ENCODE measurements around the gene RACGAP1. TPM values are rescaled to one million over a fixed set of nuclear protein-coding genes. Genes with fewer than 3 reads are reported as not detected.
A peak's percentile ranks its signal among the peaks of the same experiment; 100 is the strongest.

The RACGAP1 gene
- total and polyA plus RNA-seq, 8 donors = 20.7 to 79.4 (median 43.4) TPM

DNA sequence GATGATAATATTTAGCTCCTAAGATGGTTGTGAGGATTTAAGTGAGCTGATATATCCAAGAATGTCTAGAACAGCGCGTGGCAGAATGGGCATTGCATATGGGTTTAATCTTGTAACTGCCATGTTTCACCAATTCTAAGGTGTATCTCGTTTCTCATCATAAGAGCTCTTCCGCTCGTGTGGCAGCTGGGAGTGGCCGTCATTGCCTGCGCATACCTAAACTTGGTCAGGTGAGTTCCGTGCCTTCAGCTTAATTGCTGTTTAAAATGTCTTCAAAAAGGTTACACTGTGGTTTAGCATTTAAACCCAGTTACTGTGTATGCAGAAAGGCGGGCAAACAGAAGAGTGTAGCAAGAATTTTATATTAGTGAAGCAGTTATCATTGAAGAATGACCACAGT is 79.2 kb downstream of the RACGAP1 start:
- no peak overlapping the region for H3K4me3 ChIP-seq
- H3K36me3 ChIP-seq = no peaks in the 10 kb centered on the region
- ATAC-seq (peak; percentile 62), DNase-seq (no peak)
- no peak overlapping the region for H3K27ac ChIP-seq
- H3K4me1 ChIP-seq = peaks cover 3 to 8% of the 10 kb centered on the region in 2 donors
- intact Hi-C loops (cut with DNase I) = loop anchor here in 1 of 2 donors (10.0 kb wide), 1 partner anchor 81 kb away; no protein-coding TSS in a partner anchor
- no peaks in the 10 kb centered on the region for H3K9me3 ChIP-seq
- TF ChIP-seq, protein P1, sequence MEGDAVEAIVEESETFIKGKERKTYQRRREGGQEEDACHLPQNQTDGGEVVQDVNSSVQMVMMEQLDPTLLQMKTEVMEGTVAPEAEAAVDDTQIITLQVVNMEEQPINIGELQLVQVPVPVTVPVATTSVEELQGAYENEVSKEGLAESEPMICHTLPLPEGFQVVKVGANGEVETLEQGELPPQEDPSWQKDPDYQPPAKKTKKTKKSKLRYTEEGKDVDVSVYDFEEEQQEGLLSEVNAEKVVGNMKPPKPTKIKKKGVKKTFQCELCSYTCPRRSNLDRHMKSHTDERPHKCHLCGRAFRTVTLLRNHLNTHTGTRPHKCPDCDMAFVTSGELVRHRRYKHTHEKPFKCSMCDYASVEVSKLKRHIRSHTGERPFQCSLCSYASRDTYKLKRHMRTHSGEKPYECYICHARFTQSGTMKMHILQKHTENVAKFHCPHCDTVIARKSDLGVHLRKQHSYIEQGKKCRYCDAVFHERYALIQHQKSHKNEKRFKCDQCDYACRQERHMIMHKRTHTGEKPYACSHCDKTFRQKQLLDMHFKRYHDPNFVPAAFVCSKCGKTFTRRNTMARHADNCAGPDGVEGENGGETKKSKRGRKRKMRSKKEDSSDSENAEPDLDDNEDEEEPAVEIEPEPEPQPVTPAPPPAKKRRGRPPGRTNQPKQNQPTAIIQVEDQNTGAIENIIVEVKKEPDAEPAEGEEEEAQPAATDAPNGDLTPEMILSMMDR (IDR thresholded peaks at IDR 0.05) = no peak
- H3K27me3 ChIP-seq = peaks cover 0 to 17% of the 10 kb centered on the region in 2 donors

DNA sequence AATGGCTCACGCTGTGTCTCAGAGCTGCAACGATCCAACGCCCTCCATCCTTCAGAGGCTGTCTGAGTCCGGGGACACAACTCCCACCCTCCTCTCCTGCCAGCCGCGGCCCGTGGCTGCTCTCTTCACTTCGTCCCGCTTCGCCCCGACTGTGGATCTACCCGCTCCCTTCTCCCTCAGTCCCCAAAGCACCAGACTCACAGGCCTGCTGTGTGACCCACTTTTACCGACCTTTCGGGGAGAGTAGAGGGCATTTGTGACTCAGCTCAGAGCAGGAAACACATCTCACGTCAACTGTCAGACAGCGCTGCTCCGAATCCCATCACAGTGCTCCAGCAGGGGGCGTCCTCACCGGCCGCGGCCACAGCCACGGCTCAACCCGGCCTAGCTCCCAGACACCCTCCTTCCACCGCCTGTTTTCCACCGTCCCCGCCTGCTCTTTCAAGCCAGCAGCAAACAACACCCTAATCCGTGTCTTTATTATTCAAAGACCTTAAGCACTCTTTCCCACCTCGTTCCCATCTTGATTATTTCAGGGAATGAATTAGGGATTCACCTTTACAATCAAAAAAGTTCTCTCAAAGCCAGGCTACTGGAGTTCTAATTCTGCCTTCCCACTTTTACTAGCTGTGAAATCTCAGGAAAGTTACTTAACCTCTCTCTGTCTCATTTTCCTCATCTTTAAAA is 79.8 kb downstream of the RACGAP1 start:
- intact Hi-C loops (cut with DNase I) = loop anchor here in 1 of 2 donors (10.0 kb wide), 1 partner anchor 81 kb away; no protein-coding TSS in a partner anchor
- DNase-seq (peak; percentile 62 to 96 (median 80)), ATAC-seq (peak; percentile 94)
- H3K27ac ChIP-seq = no peak overlapping the region
- no peak overlapping the region for H3K4me3 ChIP-seq
- no peaks in the 10 kb centered on the region for H3K36me3 ChIP-seq
- peaks cover 0 to 12% of the 10 kb centered on the region in 2 donors for H3K27me3 ChIP-seq
- TF ChIP-seq, protein P1 (IDR thresholded peaks at IDR 0.05) = peak; percentile 82 to 88
- no peaks in the 10 kb centered on the region for H3K9me3 ChIP-seq
- H3K4me1 ChIP-seq = peaks cover 3 to 8% of the 10 kb centered on the region in 2 donors

DNA sequence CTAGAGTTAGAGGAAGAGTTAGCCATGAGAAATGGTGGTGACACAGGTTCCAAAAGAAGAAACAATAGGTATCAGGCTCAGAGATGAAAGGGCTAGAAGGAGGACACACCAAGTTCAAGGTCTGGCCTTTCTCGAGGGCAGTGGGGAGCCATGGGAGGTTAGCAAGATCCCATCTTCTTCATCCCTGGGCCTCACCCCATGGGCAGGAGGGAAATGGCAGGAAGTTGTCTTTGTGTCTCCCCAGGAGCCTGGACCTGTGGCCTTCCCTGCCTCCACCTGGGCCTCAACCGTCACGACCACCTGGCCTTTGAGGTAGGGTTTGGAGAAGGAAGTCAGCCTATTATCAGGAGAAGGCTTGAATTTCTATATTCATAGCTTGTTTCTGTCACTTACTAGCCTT is 80.6 kb downstream of the RACGAP1 start:
- intact Hi-C loops (cut with DNase I) = loop anchor here in 1 of 2 donors (10.0 kb wide), 1 partner anchor 80 kb away; no protein-coding TSS in a partner anchor
- peaks cover 0 to 3% of the 10 kb centered on the region in 2 donors for H3K27me3 ChIP-seq
- ATAC-seq (no peak), DNase-seq (no peak)
- H3K9me3 ChIP-seq = no peaks in the 10 kb centered on the region
- H3K4me1 ChIP-seq = peaks cover 3 to 8% of the 10 kb centered on the region in 2 donors
- TF ChIP-seq, protein P1 (IDR thresholded peaks at IDR 0.05) = no peak
- no peaks in the 10 kb centered on the region for H3K36me3 ChIP-seq
- no peak overlapping the region for H3K4me3 ChIP-seq
- no peak overlapping the region for H3K27ac ChIP-seq

DNA sequence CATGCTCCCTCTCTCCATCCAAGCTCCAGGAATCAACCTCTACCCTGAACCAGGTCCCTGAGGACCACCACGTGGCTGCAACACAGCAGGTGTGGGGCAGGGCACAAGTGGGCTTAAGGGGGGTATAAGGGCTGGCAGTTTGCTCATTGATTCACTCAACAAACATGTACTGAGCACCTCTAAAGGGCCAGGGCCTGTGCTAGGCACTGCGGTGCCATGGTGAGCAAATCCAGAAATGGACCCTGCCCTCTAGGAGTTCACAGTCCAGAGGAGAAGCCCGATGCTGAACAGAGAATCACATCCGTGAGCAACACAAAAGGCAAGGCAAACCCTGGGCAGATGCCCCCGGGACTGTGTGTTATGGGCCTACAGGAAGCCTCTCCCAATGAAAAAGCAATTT is 81.2 kb downstream of the RACGAP1 start:
- intact Hi-C loops (cut with DNase I) = loop anchor here in 1 of 2 donors (10.0 kb wide), 1 partner anchor 79 kb away; no protein-coding TSS in a partner anchor
- peaks cover 3 to 8% of the 10 kb centered on the region in 2 donors for H3K4me1 ChIP-seq
- DNase-seq (peak in 1 of 4 donors; percentile 21), ATAC-seq (no peak)
- no peaks in the 10 kb centered on the region for H3K27me3 ChIP-seq
- H3K4me3 ChIP-seq = no peak overlapping the region
- TF ChIP-seq, protein P1 (IDR thresholded peaks at IDR 0.05) = no peak
- no peaks in the 10 kb centered on the region for H3K9me3 ChIP-seq
- H3K36me3 ChIP-seq = no peaks in the 10 kb centered on the region
- no peak overlapping the region for H3K27ac ChIP-seq

DNA sequence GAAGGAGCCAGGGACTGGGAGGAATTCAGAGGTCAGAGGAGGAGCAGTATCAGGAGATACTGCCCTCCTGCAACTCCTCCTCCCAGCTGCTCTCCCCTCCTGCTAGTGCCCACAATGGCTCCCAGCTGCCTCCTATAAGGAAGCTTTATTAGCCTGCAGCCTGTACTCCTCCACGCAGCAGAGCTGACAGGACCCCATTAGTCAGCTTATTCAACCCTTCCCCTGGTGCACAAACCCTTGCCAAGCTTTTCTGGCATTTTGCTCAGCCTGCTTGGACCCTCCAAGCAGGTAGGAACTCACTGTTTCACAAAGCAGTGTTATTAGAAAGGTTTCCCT is 81.7 kb downstream of the RACGAP1 start:
- Histone ChIP-seq H3K4me1 (peaks cover 3 to 8% of the 10 kb centered on the region in 2 donors), H3K4me3 (no peak overlapping the region), H3K27me3 (no peaks in the 10 kb centered on the region), H3K27ac (no peak overlapping the region), H3K9me3 (no peaks in the 10 kb centered on the region), H3K36me3 (no peaks in the 10 kb centered on the region)
- DNase-seq = no peak
- TF ChIP-seq, protein P1 (IDR thresholded peaks at IDR 0.05) = no peak
- intact Hi-C loops (cut with DNase I) = loop anchor here in 1 of 2 donors (10.0 kb wide), 1 partner anchor 79 kb away; no protein-coding TSS in a partner anchor
- ATAC-seq = no peak

Data from left lung (tissue), 10 donors.